Osteoblast (primary cell): ENCODE measurements around the gene TPH2. TPM values are rescaled to one million over a fixed set of nuclear protein-coding genes. Genes with fewer than 3 reads are reported as not detected.

Experiments
- DNase-seq: peaks from one replicate; pipeline ENCODE4 v3.0.0; 2011; ENCODE audit warnings: low spot score, mixed read lengths; ENCODE audit not compliant: insufficient read length; ENCODE audit errors: missing footprints
- H2AFZ ChIP-seq: 2 replicates; pipeline ENCODE4 v1.6.0; 2011; ENCODE audit warnings: mild to moderate bottlenecking, low read length
- H3K27ac ChIP-seq: 2 replicates; pipeline ENCODE4 v1.5.1; 2011; ENCODE audit warnings: mild to moderate bottlenecking, low read depth, low read length, moderate library complexity
- H3K27me3 ChIP-seq: 2 replicates; pipeline ENCODE4 v1.6.0; 2012; ENCODE audit warnings: mild to moderate bottlenecking, control low read depth, inconsistent platforms, low read length, moderate library complexity; ENCODE audit not compliant: insufficient read depth
- H3K36me3 ChIP-seq: 2 replicates; pipeline ENCODE4 v1.5.1; 2011; ENCODE audit warnings: mild to moderate bottlenecking, low read length, control low read depth, moderate library complexity; ENCODE audit not compliant: insufficient read depth
- H3K4me1 ChIP-seq: 2 replicates; pipeline ENCODE4 v1.5.1; 2011; ENCODE audit warnings: mild to moderate bottlenecking, low read length, control low read depth, moderate library complexity; ENCODE audit not compliant: insufficient read depth
- H3K4me2 ChIP-seq: 2 replicates; pipeline ENCODE4 v1.6.0; 2011; ENCODE audit warnings: mild to moderate bottlenecking, low read length; ENCODE audit not compliant: insufficient read depth
- H3K4me3 ChIP-seq: fragments of 200-600 bp; sonication (generic); 3 replicates; pipeline ENCODE4 v1.5.1; 2012; ENCODE audit warnings: mild to moderate bottlenecking, low read length, inconsistent platforms; ENCODE audit not compliant: insufficient read depth
- H3K79me2 ChIP-seq: 2 replicates; pipeline ENCODE4 v1.6.0; 2012; ENCODE audit warnings: mild to moderate bottlenecking, low read length, control low read depth, inconsistent platforms; ENCODE audit not compliant: insufficient read depth
- H3K9me3 ChIP-seq: 2 replicates; pipeline ENCODE4 v1.5.1; 2011; ENCODE audit warnings: low read depth, low read length, control low read depth
- H4K20me1 ChIP-seq: 2 replicates; pipeline ENCODE4 v1.6.0; 2012; ENCODE audit warnings: mild to moderate bottlenecking, low read length, control low read depth; ENCODE audit not compliant: insufficient read depth
- CTCF ChIP-seq: IDR thresholded peaks from 2 replicates; pipeline ENCODE4 v1.5.1; 2011; ENCODE audit warnings: mild to moderate bottlenecking, low read depth, low read length, moderate library complexity; ENCODE audit errors: extremely low read depth
- total RNA-seq: library from RNA; depleted of rRNA; stranded (reverse); fragments of >200 nt; gene quantifications from 2 replicates; pipeline ENCODE4 v1.2.3, GENCODE V29; 2012

TPH2 gene
- total RNA-seq: under 0.01 TPM in 1 of 2 replicates, not detected in the other

GRCh38 chr12:71938728-71939385 is at the start of gene TPH2:
TSS of gene TPH2 (plus strand) at chr12:71938845. CDS start at chr12:71938987, 142 bp downstream.
- peak; percentile 67 for TF ChIP-seq CTCF
- H3K4me1 ChIP-seq: no peaks in the 10 kb centered on the region
- H3K27me3 ChIP-seq: peaks cover 4% of the 10 kb centered on the region
- H4K20me1 ChIP-seq: no peaks in the 10 kb centered on the region
- H3K4me3 ChIP-seq: no peak within 1 kb of the TSS
- H3K27ac ChIP-seq: no peak within 1 kb of the TSS
- H3K9me3 ChIP-seq: no peaks in the 10 kb centered on the region
- no peaks in the 10 kb centered on the region for H3K36me3 ChIP-seq
- H3K4me2 ChIP-seq: no peak within 1 kb of the TSS
- peak; percentile 30 for DNase-seq
- no peak within 1 kb of the TSS for H2AFZ ChIP-seq
- H3K79me2 ChIP-seq: no peaks in the 10 kb centered on the region

- H3K4me1 ChIP-seq: no peaks in the 10 kb centered on the region
- no peaks in the 10 kb centered on the region for H3K9me3 ChIP-seq
- no peak overlapping the region for H3K4me2 ChIP-seq
- peaks cover 2% of the 10 kb centered on the region for H3K36me3 ChIP-seq
- H3K27ac ChIP-seq: no peak overlapping the region
- H3K4me3 ChIP-seq: no peak overlapping the region
- no peaks in the 10 kb centered on the region for H4K20me1 ChIP-seq
- TF ChIP-seq CTCF: no peak
- H2AFZ ChIP-seq: no peak overlapping the region
- H3K79me2 ChIP-seq: peaks cover 2% of the 10 kb centered on the region
- no peak for DNase-seq
- H3K27me3 ChIP-seq: no peaks in the 10 kb centered on the region
These were observed 48.2 kb upstream of the TPH2 start for GRCh38 chr12:71890475-71890874.

- Histone ChIP-seq H3K4me2 (no peak overlapping the region), H3K27me3 (no peaks in the 10 kb centered on the region), H2AFZ (no peak overlapping the region), H3K9me3 (no peaks in the 10 kb centered on the region), H4K20me1 (no peaks in the 10 kb centered on the region), H3K27ac (no peak overlapping the region), H3K79me2 (peaks cover 2% of the 10 kb centered on the region), H3K4me1 (no peaks in the 10 kb centered on the region), H3K36me3 (peaks cover 9% of the 10 kb centered on the region), H3K4me3 (no peak overlapping the region)
- no peak for DNase-seq
- no peak for TF ChIP-seq CTCF
These were observed 46.6 kb upstream of the TPH2 start for GRCh38 chr12:71892059-71892458.

GRCh38 chr12:71896205-71896882 is 42.3 kb upstream of the TPH2 start:
- no peak overlapping the region for H3K27ac ChIP-seq
- H3K27me3 ChIP-seq: no peaks in the 10 kb centered on the region
- no peaks in the 10 kb centered on the region for H3K79me2 ChIP-seq
- no peak overlapping the region for H2AFZ ChIP-seq
- H3K4me2 ChIP-seq: no peak overlapping the region
- no peak for DNase-seq
- no peak for TF ChIP-seq CTCF
- no peaks in the 10 kb centered on the region for H3K4me1 ChIP-seq
- no peaks in the 10 kb centered on the region for H3K9me3 ChIP-seq
- no peaks in the 10 kb centered on the region for H4K20me1 ChIP-seq
- H3K4me3 ChIP-seq: no peak overlapping the region
- H3K36me3 ChIP-seq: peaks cover 12% of the 10 kb centered on the region
